HG02840 (cell line): Measurements from ENCODE around the gene KCNMA1.

ENCODE experiments used
- ATAC-seq: cut with Tn5 transposase; IDR thresholded peaks from one replicate; pipeline ENCODE4 v1.9.1; 2021; ENCODE audit warnings: mild to moderate bottlenecking, moderate library complexity, moderate number of reproducible peaks; ENCODE audit not compliant: unreplicated experiment, low FRiP score

KCNMA1 gene

GRCh38 chr10:77498210-77498609, 139.4 kb downstream of the KCNMA1 start:
- ATAC-seq: no peak

- no peak for ATAC-seq
These were observed 139.9 kb downstream of the KCNMA1 start for GRCh38 chr10:77497748-77498147.

- ATAC-seq: no peak
These were observed 140.6 kb downstream of the KCNMA1 start for GRCh38 chr10:77496941-77497420.

- ATAC-seq: no peak
These were observed 142.7 kb downstream of the KCNMA1 start for GRCh38 chr10:77494756-77495541.

GRCh38 chr10:77494327-77494726, 143.3 kb downstream of the KCNMA1 start:
- ATAC-seq: no peak

- ATAC-seq: no peak
These were observed 143.8 kb downstream of the KCNMA1 start for GRCh38 chr10:77493851-77494261.

- no peak for ATAC-seq
These were observed 144.3 kb downstream of the KCNMA1 start for GRCh38 chr10:77493239-77493806.

- ATAC-seq: no peak
These were observed 145.1 kb downstream of the KCNMA1 start for GRCh38 chr10:77492368-77492994.

- no peak for ATAC-seq
These were observed 146.9 kb downstream of the KCNMA1 start for GRCh38 chr10:77490534-77491314.

- no peak for ATAC-seq
These were observed 151.1 kb downstream of the KCNMA1 start for GRCh38 chr10:77486517-77486916.

GRCh38 chr10:77485847-77486246, 151.8 kb downstream of the KCNMA1 start:
- no peak for ATAC-seq

- ATAC-seq: no peak
These were observed 155.5 kb downstream of the KCNMA1 start for GRCh38 chr10:77482072-77482471.

- ATAC-seq: no peak
These were observed 158.0 kb downstream of the KCNMA1 start for GRCh38 chr10:77479586-77479985.

GRCh38 chr10:77478962-77479359, 158.6 kb downstream of the KCNMA1 start:
- ATAC-seq: no peak

GRCh38 chr10:77478247-77478961, 159.2 kb downstream of the KCNMA1 start:
- no peak for ATAC-seq

- no peak for ATAC-seq
These were observed 162.1 kb downstream of the KCNMA1 start for GRCh38 chr10:77475522-77475921.

- no peak for ATAC-seq
These were observed 162.7 kb downstream of the KCNMA1 start for GRCh38 chr10:77474939-77475338.

- no peak for ATAC-seq
These were observed 163.2 kb downstream of the KCNMA1 start for GRCh38 chr10:77474386-77474785.

- ATAC-seq: no peak
These were observed 165.5 kb downstream of the KCNMA1 start for GRCh38 chr10:77472146-77472545.

- no peak for ATAC-seq
These were observed 166.5 kb downstream of the KCNMA1 start for GRCh38 chr10:77471069-77471536.
